CD4-positive, alpha-beta T cell treated with Interleukin-15 for 4 hours (primary cell): ENCODE measurements around the gene TAC3.
"Not testable (repeated sequence)": the region's sequence is repeated elsewhere in the genome, so short reads cannot be mapped to it uniquely, and the experiment has no call there.

Experiments used
- DNase-seq: peaks from one replicate; pipeline ENCODE4 v3.0.0-alpha.2; 2020; ENCODE audit warnings: low spot score

TAC3 gene

GRCh38 chr12:57016348-57016747, at the start of gene TAC3:
TAC3 (minus strand) TSS chr12:57016529; CDS start chr12:57015797, 732 bp downstream.
- DNase-seq, result no peak

- DNase-seq, result peak; percentile 69
Observed at GRCh38 chr12:57063991-57064685, 47.8 kb upstream of the TAC3 start.

GRCh38 chr12:57058454-57058853, 42.1 kb upstream of the TAC3 start:
- DNase-seq, result no peak

GRCh38 chr12:57057067-57057751, 40.9 kb upstream of the TAC3 start:
- no peak for DNase-seq

GRCh38 chr12:57055824-57056223, 39.5 kb upstream of the TAC3 start:
- DNase-seq, result no peak

- DNase-seq, result not testable (repeated sequence)
Observed at GRCh38 chr12:57053901-57054300, 37.6 kb upstream of the TAC3 start.

GRCh38 chr12:57053146-57053545, 36.8 kb upstream of the TAC3 start:
- DNase-seq, result not testable (repeated sequence)

- no peak for DNase-seq
Observed at GRCh38 chr12:57051011-57051410, 34.7 kb upstream of the TAC3 start.

- DNase-seq, result no peak
Observed at GRCh38 chr12:57049890-57050289, 33.6 kb upstream of the TAC3 start, which contains the start of gene MYO1A. MYO1A (minus strand) TSS chr12:57050129; CDS start chr12:57048323, 1,806 bp downstream.

- DNase-seq, result no peak
Observed at GRCh38 chr12:57049119-57049446, 32.8 kb upstream of the TAC3 start.

- no peak for DNase-seq
Observed at GRCh38 chr12:57048423-57049118, 32.2 kb upstream of the TAC3 start.

- no peak for DNase-seq
Observed at GRCh38 chr12:57047981-57048380, 31.7 kb upstream of the TAC3 start.

GRCh38 chr12:57046947-57047890, 30.9 kb upstream of the TAC3 start:
- DNase-seq, result peak; percentile 28

- no peak for DNase-seq
Observed at GRCh38 chr12:57046086-57046791, 29.9 kb upstream of the TAC3 start.

- DNase-seq, result no peak
Observed at GRCh38 chr12:57044889-57045288, 28.6 kb upstream of the TAC3 start.

- DNase-seq, result no peak
Observed at GRCh38 chr12:57044468-57044867, 28.1 kb upstream of the TAC3 start.

- DNase-seq, result no peak
Observed at GRCh38 chr12:57042695-57043094, 26.4 kb upstream of the TAC3 start.

- no peak for DNase-seq
Observed at GRCh38 chr12:57040750-57041149, 24.4 kb upstream of the TAC3 start.

GRCh38 chr12:57040211-57040610, 23.9 kb upstream of the TAC3 start:
- no peak for DNase-seq

- no peak for DNase-seq
Observed at GRCh38 chr12:57039016-57039798, 22.9 kb upstream of the TAC3 start.

- no peak for DNase-seq
Observed at GRCh38 chr12:57037264-57037663, 20.9 kb upstream of the TAC3 start.
